OCI-LY1 (cell line): Measurements from ENCODE around the gene RPAIN.

ENCODE experiments used
- H2AFZ ChIP-seq: fragments of 200-600 bp; sonication (generic), shearing (Covaris generic); 2 replicates; pipeline ENCODE4 v1.6.0; 2014; ENCODE audit warnings: antibody characterized with exemption, mild to moderate bottlenecking, low read length
- H3F3A ChIP-seq: fragments of 200-600 bp; sonication (generic), shearing (Covaris generic); 2 replicates; pipeline ENCODE4 v1.6.0; 2014; ENCODE audit warnings: mild to moderate bottlenecking, antibody characterized with exemption, low read length, moderate library complexity; ENCODE audit not compliant: insufficient read depth
- H3K27ac ChIP-seq: fragments of 200-600 bp; sonication (generic); 2 replicates; pipeline ENCODE4 v1.5.1; 2014; ENCODE audit warnings: low read length, mixed run types, mild to moderate bottlenecking, low read depth; ENCODE audit not compliant: poor library complexity, severe bottlenecking
- H3K27me3 ChIP-seq: fragments of 200-600 bp; sonication (generic); 2 replicates; pipeline ENCODE4 v1.6.0; 2014; ENCODE audit warnings: antibody characterized with exemption, mild to moderate bottlenecking, low read length, moderate library complexity; ENCODE audit not compliant: insufficient read depth
- H3K36me3 ChIP-seq: fragments of 200-600 bp; sonication (generic); 2 replicates; pipeline ENCODE4 v1.6.1; 2014; ENCODE audit warnings: mild to moderate bottlenecking, antibody characterized with exemption, low read length, moderate library complexity, mixed read lengths; ENCODE audit not compliant: insufficient read depth
- H3K4me1 ChIP-seq: fragments of 200-600 bp; sonication (generic); 2 replicates; pipeline ENCODE4 v1.5.1; 2014; ENCODE audit warnings: mild to moderate bottlenecking, low read length, moderate library complexity; ENCODE audit not compliant: insufficient read depth, severe bottlenecking
- H3K4me2 ChIP-seq: fragments of 200-600 bp; sonication (generic), shearing (Covaris generic); 2 replicates; pipeline ENCODE4 v1.6.1; 2014; ENCODE audit warnings: low read length
- H3K4me3 ChIP-seq: fragments of 200-600 bp; sonication (generic); 2 replicates; pipeline ENCODE4 v1.5.1; 2014; ENCODE audit warnings: low read length, low read depth, mild to moderate bottlenecking, mixed read lengths; ENCODE audit not compliant: poor library complexity, severe bottlenecking
- H3K79me2 ChIP-seq: fragments of 200-600 bp; shearing (Covaris generic); 2 replicates; pipeline ENCODE4 v1.6.1; 2016; ENCODE audit warnings: mixed run types, low read length, mixed read lengths; ENCODE audit not compliant: insufficient read depth
- H3K9ac ChIP-seq: fragments of 200-600 bp; sonication (generic), shearing (Covaris generic); 2 replicates; pipeline ENCODE4 v1.6.1; 2014; ENCODE audit warnings: mild to moderate bottlenecking, low read length, mixed read lengths
- H3K9me2 ChIP-seq: fragments of 200-600 bp; sonication (generic), shearing (Covaris generic); 2 replicates; pipeline ENCODE4 v1.6.1; 2014; ENCODE audit warnings: low read depth, mild to moderate bottlenecking, low read length, mixed read lengths
- H3K9me3 ChIP-seq: fragments of 200-600 bp; shearing (Covaris generic); 2 replicates; pipeline ENCODE4 v1.6.1; 2014; ENCODE audit warnings: low read length, mixed read lengths
- H4K20me1 ChIP-seq: fragments of 200-600 bp; sonication (generic), shearing (Covaris generic); 2 replicates; pipeline ENCODE4 v1.6.0; 2016; ENCODE audit warnings: mild to moderate bottlenecking, low read length; ENCODE audit not compliant: insufficient read depth
- EZH2 ChIP-seq: fragments of 200-600 bp; sonication (generic), shearing (Covaris generic); IDR thresholded peaks from 2 replicates; pipeline ENCODE4 v1.8.0; 2017; ENCODE audit warnings: borderline replicate concordance, mixed run types, mild to moderate bottlenecking, antibody characterized with exemption, low read length, moderate library complexity, mixed read lengths
- TF ChIP-seq, protein P1 (sequence below): fragments of 200-600 bp; sonication (generic), shearing (Covaris generic); IDR thresholded peaks from 2 replicates; pipeline ENCODE4 v1.5.1; 2017; ENCODE audit warnings: mild to moderate bottlenecking, antibody characterized with exemption, low read length, moderate library complexity, mixed read lengths

RPAIN gene

DNA sequence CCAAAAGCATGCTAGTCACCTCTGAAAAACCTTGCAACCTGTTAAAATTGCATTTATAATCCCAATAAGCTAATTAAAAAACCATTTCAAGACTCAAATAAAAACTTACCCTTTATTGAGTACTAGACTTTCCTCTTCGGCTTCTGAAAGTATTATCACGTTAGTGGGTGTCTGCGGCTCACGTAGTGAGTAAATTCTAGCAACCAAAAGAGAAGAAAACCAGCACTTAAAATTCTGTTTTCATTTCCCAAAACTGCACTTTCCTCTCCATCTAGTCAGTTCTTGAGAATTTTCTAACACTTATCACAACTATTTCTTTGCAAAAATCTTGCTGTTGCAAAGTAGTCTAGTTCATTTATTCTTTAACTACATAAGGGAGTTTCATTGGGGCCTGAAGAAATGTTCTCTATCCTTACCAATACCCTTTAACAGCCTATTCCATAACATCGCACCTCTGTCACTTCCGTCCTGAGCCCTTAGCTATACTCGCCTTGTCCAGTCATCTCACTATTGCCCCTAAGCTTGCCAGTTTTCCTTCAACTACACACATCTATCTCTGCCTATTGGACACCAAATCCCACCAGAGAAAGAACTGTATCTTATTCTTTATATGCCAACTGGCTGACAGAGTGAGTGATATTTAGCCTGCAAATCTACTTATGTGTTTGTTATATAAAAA is 9.2 kb upstream of the RPAIN start:
- H2AFZ ChIP-seq, result no peak overlapping the region
- H4K20me1 ChIP-seq, result no peaks in the 10 kb centered on the region
- no peaks in the 10 kb centered on the region for H3F3A ChIP-seq
- H3K79me2 ChIP-seq, result peaks cover 8% of the 10 kb centered on the region
- H3K4me1 ChIP-seq, result no peaks in the 10 kb centered on the region
- no peak overlapping the region for H3K4me2 ChIP-seq
- H3K9me3 ChIP-seq, result no peaks in the 10 kb centered on the region
- H3K9ac ChIP-seq, result no peak overlapping the region
- H3K36me3 ChIP-seq, result peaks cover 98% of the 10 kb centered on the region
- H3K4me3 ChIP-seq, result no peak overlapping the region
- H3K27me3 ChIP-seq, result no peaks in the 10 kb centered on the region
- no peaks in the 10 kb centered on the region for H3K9me2 ChIP-seq
- no peak for TF ChIP-seq EZH2
- TF ChIP-seq, protein P1, sequence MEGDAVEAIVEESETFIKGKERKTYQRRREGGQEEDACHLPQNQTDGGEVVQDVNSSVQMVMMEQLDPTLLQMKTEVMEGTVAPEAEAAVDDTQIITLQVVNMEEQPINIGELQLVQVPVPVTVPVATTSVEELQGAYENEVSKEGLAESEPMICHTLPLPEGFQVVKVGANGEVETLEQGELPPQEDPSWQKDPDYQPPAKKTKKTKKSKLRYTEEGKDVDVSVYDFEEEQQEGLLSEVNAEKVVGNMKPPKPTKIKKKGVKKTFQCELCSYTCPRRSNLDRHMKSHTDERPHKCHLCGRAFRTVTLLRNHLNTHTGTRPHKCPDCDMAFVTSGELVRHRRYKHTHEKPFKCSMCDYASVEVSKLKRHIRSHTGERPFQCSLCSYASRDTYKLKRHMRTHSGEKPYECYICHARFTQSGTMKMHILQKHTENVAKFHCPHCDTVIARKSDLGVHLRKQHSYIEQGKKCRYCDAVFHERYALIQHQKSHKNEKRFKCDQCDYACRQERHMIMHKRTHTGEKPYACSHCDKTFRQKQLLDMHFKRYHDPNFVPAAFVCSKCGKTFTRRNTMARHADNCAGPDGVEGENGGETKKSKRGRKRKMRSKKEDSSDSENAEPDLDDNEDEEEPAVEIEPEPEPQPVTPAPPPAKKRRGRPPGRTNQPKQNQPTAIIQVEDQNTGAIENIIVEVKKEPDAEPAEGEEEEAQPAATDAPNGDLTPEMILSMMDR, result no peak
- H3K27ac ChIP-seq, result no peak overlapping the region

DNA sequence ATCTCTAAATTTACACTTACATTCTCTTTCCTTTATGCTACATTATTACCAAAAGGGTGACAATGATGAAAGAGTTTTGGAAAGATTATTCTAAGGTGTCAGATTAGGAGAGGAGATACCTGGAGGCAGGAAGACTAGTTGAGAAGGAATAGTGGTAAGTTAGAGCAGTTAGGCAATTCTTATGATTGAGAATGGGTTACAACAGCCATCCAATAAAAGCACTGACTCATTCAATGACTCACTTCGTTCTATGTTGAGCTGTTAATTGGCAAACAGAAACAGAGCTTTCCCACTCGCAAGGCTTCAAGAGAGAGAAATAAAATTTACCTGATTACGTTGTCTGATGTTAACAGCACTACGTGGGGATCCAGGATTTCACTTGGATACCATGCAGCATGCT is 6.3 kb upstream of the RPAIN start:
- Histone ChIP-seq H3K9me3 (no peaks in the 10 kb centered on the region), H3K27me3 (no peaks in the 10 kb centered on the region), H3K4me1 (peaks cover 15% of the 10 kb centered on the region), H3K36me3 (peaks cover 85% of the 10 kb centered on the region), H4K20me1 (no peaks in the 10 kb centered on the region), H3K79me2 (peaks cover 33% of the 10 kb centered on the region), H3K4me2 (no peak overlapping the region), H3F3A (no peaks in the 10 kb centered on the region), H3K4me3 (no peak overlapping the region), H3K9me2 (no peaks in the 10 kb centered on the region), H3K9ac (no peak overlapping the region), H2AFZ (no peak overlapping the region), H3K27ac (no peak overlapping the region)
- no peak for TF ChIP-seq EZH2
- TF ChIP-seq, protein P1, result no peak

DNA sequence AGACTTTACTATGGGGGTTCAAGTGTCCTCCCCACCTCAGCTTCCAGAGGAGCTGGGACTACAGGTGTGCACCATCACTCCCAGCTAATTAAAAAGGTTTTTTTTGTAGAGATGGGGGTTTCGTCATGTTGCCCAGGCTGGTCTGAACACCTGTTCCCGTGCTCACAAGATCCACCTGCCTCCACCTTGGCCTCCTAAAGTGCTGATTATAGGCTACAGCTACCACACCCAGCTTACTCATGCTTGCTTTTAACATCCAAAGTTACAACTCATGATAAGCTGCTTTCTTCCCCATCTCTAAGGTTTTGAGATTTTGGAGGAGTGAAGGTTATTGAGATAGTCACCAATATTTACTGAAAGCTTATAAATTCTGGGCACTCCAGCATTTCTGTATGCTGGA is 3.1 kb upstream of the RPAIN start:
- no peaks in the 10 kb centered on the region for H4K20me1 ChIP-seq
- no peak overlapping the region for H2AFZ ChIP-seq
- peaks cover 29% of the 10 kb centered on the region for H3K4me1 ChIP-seq
- H3F3A ChIP-seq, result no peaks in the 10 kb centered on the region
- H3K9me3 ChIP-seq, result no peaks in the 10 kb centered on the region
- no peak overlapping the region; the same call in 1 of the 2 replicates for H3K9ac ChIP-seq
- TF ChIP-seq, protein P1, result no peak
- TF ChIP-seq EZH2, result no peak
- H3K4me3 ChIP-seq, result peak overlapping the region; percentile 87
- no peak overlapping the region for H3K27ac ChIP-seq
- H3K79me2 ChIP-seq, result peaks cover 44% of the 10 kb centered on the region
- no peaks in the 10 kb centered on the region for H3K27me3 ChIP-seq
- peak overlapping the region; percentile 83 for H3K4me2 ChIP-seq
- H3K9me2 ChIP-seq, result no peaks in the 10 kb centered on the region
- peaks cover 62% of the 10 kb centered on the region for H3K36me3 ChIP-seq
